HepG2 (cell line): Measurements from ENCODE around the gene MTA3. TPM values are rescaled to one million over a fixed set of nuclear protein-coding genes. Genes with fewer than 3 reads are reported as not detected.

ENCODE experiments used
- EED ChIP-seq: sonication (generic); formaldehyde crosslinking; IDR thresholded peaks from 2 replicates; pipeline ENCODE4 v1.5.0; 2020; ENCODE audit warnings: mild to moderate bottlenecking, missing genetic modification reagents
- JUND ChIP-seq: sonication (generic); formaldehyde crosslinking; IDR thresholded peaks from 2 replicates; pipeline ENCODE4 v1.8.0; 2022; ENCODE audit warnings: mild to moderate bottlenecking, missing genetic modification reagents
- NBN ChIP-seq: fragments of 450-650 bp; conservative IDR thresholded peaks from 2 replicates; pipeline ENCODE4 v1.6.1; 2017
- TBX3 ChIP-seq: fragments of 450-650 bp; IDR thresholded peaks from 2 replicates; pipeline ENCODE4 v1.6.1; 2017; ENCODE audit warnings: antibody characterized with exemption, mild to moderate bottlenecking, inconsistent platforms, borderline replicate concordance
- WIZ ChIP-seq: sonication (generic); formaldehyde crosslinking; IDR thresholded peaks from 2 replicates; pipeline ENCODE4 v1.5.1; 2020; ENCODE audit warnings: mild to moderate bottlenecking, missing genetic modification reagents
- XRCC5 ChIP-seq: fragments of 200-400 bp; formaldehyde crosslinking; optimal IDR thresholded peaks from 2 replicates; pipeline ENCODE3; 2017; ENCODE audit warnings: mild to moderate bottlenecking, low read length
- ZBTB3 ChIP-seq: sonication (generic); formaldehyde crosslinking; IDR thresholded peaks from 2 replicates; pipeline ENCODE4 v1.4.0; 2020; ENCODE audit warnings: low read depth, mild to moderate bottlenecking, moderate library complexity, missing genetic modification reagents, borderline replicate concordance
- ZNF251 ChIP-seq: sonication (generic); formaldehyde crosslinking; IDR thresholded peaks from 2 replicates; pipeline ENCODE4 v1.9.0; 2021; ENCODE audit warnings: mild to moderate bottlenecking, missing genetic modification reagents
- ZNF557 ChIP-seq: sonication (generic); formaldehyde crosslinking; IDR thresholded peaks from 2 replicates; pipeline ENCODE4 v1.4.0; 2020; ENCODE audit warnings: missing genetic modification reagents
- ZNF569 ChIP-seq: sonication (generic); formaldehyde crosslinking; IDR thresholded peaks from 2 replicates; pipeline ENCODE4 v1.5.0; 2020; ENCODE audit warnings: mild to moderate bottlenecking, missing genetic modification reagents, moderate library complexity, borderline replicate concordance
- ZNF674 ChIP-seq: sonication (generic); formaldehyde crosslinking; IDR thresholded peaks from 2 replicates; pipeline ENCODE4 v1.5.0; 2020; ENCODE audit warnings: low read depth, mild to moderate bottlenecking, missing genetic modification reagents
- ZNF878 ChIP-seq: sonication (generic); formaldehyde crosslinking; IDR thresholded peaks from 2 replicates; pipeline ENCODE4 v1.8.1; 2023; ENCODE audit warnings: mild to moderate bottlenecking, missing genetic modification reagents, moderate library complexity
- ZSCAN25 ChIP-seq: sonication (generic); formaldehyde crosslinking; IDR thresholded peaks from 2 replicates; pipeline ENCODE4 v1.8.0; 2022; ENCODE audit warnings: mild to moderate bottlenecking, missing genetic modification reagents
- polyA plus RNA-seq, 8 experiments: library from polyadenylated mRNA; depleted of rRNA in 3 of 8; stranded (reverse) in 7 of 8; unstranded in 1 of 8; fragments of >200 nt; fragmentation: Illumina TruSeq in 4 of 8; extraction: Trizol in 4 of 8; gene quantifications; 2 replicates each; pipeline versions ENCODE4 v1.2.1 to v1.2.3, GENCODE V29; 2011 to 2016; ENCODE audit warnings: low read depth in 4 of 8, missing spikeins in 1 of 8, mixed read lengths in 1 of 8; ENCODE audit not compliant: insufficient read depth in 1 of 8
- total RNA-seq, 5 experiments: library from RNA; depleted of rRNA; stranded (reverse); fragments of >200 nt; fragmentation: Illumina TruSeq; extraction: Trizol; gene quantifications; 2 replicates each; pipeline ENCODE4 v1.2.3, GENCODE V29; 2016; ENCODE audit warnings: low read depth in 1 of 5
- TF ChIP-seq, protein P1 (sequence below): sonication (generic); formaldehyde crosslinking; IDR thresholded peaks from 2 replicates; pipeline ENCODE4 v1.4.0; 2020; ENCODE audit warnings: missing genetic modification reagents, borderline replicate concordance
- TF ChIP-seq, protein P2 (sequence below): sonication (generic); formaldehyde crosslinking; IDR thresholded peaks from 2 replicates; pipeline ENCODE4 v1.9.0; 2022; ENCODE audit warnings: missing genetic modification reagents, mild to moderate bottlenecking, borderline replicate concordance
- TF ChIP-seq, protein P3 (sequence below): sonication (generic); formaldehyde crosslinking; conservative IDR thresholded peaks from 2 replicates; pipeline ENCODE4 v1.8.0; 2022; ENCODE audit warnings: mild to moderate bottlenecking, moderate library complexity, missing genetic modification reagents
- TF ChIP-seq, protein P4 (sequence below): sonication (generic); formaldehyde crosslinking; IDR thresholded peaks from 2 replicates; pipeline ENCODE4 v1.9.0; 2021; ENCODE audit warnings: missing genetic modification reagents, mild to moderate bottlenecking, borderline replicate concordance
- TF ChIP-seq, protein P5 (sequence below): IDR thresholded peaks from 2 replicates; pipeline ENCODE4 v1.6.1; 2016; ENCODE audit warnings: mild to moderate bottlenecking
- TF ChIP-seq, protein P6 (sequence below): sonication (generic); formaldehyde crosslinking; IDR thresholded peaks from 2 replicates; pipeline ENCODE4 v1.4.0; 2020; ENCODE audit warnings: low read depth, mild to moderate bottlenecking, missing genetic modification reagents

The MTA3 gene
- total and polyA plus RNA-seq, 2 of the 13 experiments (the other 11 are each of a cell fraction or from before 2014, with no cell fraction given): 48.8 to 77.8 TPM

DNA sequence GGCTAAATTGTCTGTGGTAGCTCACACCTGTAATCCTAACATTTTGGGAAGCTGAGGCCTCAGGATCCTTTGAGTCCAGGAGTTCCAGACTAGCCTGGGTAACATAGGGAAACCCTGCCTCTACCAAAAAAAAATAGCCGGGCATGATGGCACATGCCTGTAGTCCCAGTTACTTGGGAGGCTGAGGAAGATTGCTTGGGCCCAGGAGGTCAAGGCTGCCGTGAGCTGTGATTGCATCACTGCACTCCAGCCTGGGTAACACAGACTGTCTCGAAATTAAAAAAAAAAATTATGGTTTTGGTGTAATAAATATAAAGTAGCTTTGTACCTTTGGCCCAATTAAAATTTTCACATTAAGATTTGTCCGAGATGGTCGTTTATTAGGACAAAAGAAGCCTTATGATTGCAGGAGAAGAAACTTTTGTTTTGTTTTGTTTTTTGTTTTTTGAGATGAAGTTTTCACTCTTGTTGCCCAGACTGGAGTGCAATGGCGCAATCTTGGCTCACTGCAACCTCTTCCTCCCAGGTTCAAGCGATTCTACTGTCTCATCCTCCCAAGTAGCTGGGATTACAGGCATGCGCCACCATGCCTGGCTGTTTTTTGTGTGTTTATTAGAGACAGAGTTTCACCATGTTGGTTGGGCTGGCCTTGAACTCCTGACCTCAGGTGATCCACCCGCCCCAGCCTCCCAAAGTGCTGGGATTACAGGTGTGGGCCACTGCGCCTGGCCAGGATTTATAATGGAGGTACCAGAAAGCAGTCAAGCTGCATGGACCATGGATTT lies 4.1 kb downstream of the MTA3 start (continued):
- TF ChIP-seq, protein P1, sequence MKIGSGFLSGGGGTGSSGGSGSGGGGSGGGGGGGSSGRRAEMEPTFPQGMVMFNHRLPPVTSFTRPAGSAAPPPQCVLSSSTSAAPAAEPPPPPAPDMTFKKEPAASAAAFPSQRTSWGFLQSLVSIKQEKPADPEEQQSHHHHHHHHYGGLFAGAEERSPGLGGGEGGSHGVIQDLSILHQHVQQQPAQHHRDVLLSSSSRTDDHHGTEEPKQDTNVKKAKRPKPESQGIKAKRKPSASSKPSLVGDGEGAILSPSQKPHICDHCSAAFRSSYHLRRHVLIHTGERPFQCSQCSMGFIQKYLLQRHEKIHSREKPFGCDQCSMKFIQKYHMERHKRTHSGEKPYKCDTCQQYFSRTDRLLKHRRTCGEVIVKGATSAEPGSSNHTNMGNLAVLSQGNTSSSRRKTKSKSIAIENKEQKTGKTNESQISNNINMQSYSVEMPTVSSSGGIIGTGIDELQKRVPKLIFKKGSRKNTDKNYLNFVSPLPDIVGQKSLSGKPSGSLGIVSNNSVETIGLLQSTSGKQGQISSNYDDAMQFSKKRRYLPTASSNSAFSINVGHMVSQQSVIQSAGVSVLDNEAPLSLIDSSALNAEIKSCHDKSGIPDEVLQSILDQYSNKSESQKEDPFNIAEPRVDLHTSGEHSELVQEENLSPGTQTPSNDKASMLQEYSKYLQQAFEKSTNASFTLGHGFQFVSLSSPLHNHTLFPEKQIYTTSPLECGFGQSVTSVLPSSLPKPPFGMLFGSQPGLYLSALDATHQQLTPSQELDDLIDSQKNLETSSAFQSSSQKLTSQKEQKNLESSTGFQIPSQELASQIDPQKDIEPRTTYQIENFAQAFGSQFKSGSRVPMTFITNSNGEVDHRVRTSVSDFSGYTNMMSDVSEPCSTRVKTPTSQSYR (CRISPR knock-in tag): no peak
- TF ChIP-seq NBN: no peak
- TF ChIP-seq, protein P2, sequence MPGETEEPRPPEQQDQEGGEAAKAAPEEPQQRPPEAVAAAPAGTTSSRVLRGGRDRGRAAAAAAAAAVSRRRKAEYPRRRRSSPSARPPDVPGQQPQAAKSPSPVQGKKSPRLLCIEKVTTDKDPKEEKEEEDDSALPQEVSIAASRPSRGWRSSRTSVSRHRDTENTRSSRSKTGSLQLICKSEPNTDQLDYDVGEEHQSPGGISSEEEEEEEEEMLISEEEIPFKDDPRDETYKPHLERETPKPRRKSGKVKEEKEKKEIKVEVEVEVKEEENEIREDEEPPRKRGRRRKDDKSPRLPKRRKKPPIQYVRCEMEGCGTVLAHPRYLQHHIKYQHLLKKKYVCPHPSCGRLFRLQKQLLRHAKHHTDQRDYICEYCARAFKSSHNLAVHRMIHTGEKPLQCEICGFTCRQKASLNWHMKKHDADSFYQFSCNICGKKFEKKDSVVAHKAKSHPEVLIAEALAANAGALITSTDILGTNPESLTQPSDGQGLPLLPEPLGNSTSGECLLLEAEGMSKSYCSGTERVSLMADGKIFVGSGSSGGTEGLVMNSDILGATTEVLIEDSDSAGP (CRISPR knock-in tag): no peak
- TF ChIP-seq ZNF878 (CRISPR knock-in tag): no peak
- no peak for TF ChIP-seq ZNF251 (CRISPR knock-in tag)
- TF ChIP-seq, protein P3, sequence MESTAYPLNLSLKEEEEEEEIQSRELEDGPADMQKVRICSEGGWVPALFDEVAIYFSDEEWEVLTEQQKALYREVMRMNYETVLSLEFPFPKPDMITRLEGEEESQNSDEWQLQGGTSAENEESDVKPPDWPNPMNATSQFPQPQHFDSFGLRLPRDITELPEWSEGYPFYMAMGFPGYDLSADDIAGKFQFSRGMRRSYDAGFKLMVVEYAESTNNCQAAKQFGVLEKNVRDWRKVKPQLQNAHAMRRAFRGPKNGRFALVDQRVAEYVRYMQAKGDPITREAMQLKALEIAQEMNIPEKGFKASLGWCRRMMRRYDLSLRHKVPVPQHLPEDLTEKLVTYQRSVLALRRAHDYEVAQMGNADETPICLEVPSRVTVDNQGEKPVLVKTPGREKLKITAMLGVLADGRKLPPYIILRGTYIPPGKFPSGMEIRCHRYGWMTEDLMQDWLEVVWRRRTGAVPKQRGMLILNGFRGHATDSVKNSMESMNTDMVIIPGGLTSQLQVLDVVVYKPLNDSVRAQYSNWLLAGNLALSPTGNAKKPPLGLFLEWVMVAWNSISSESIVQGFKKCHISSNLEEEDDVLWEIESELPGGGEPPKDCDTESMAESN (CRISPR knock-in tag): peak; percentile 52; the same call in 1 of the 2 replicates
- no peak for TF ChIP-seq WIZ
- TF ChIP-seq, protein P4, sequence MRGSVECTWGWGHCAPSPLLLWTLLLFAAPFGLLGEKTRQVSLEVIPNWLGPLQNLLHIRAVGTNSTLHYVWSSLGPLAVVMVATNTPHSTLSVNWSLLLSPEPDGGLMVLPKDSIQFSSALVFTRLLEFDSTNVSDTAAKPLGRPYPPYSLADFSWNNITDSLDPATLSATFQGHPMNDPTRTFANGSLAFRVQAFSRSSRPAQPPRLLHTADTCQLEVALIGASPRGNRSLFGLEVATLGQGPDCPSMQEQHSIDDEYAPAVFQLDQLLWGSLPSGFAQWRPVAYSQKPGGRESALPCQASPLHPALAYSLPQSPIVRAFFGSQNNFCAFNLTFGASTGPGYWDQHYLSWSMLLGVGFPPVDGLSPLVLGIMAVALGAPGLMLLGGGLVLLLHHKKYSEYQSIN (CRISPR knock-in tag): no peak
- TF ChIP-seq, protein P5, sequence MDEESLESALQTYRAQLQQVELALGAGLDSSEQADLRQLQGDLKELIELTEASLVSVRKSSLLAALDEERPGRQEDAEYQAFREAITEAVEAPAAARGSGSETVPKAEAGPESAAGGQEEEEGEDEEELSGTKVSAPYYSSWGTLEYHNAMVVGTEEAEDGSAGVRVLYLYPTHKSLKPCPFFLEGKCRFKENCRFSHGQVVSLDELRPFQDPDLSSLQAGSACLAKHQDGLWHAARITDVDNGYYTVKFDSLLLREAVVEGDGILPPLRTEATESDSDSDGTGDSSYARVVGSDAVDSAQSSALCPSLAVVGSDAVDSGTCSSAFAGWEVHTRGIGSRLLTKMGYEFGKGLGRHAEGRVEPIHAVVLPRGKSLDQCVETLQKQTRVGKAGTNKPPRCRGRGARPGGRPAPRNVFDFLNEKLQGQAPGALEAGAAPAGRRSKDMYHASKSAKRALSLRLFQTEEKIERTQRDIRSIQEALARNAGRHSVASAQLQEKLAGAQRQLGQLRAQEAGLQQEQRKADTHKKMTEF (CRISPR knock-in tag): peak; percentile 9; the same call in 1 of the 2 replicates
- TF ChIP-seq ZBTB3 (CRISPR knock-in tag): no peak
- no peak for TF ChIP-seq ZNF569
- no peak for TF ChIP-seq TBX3
- no peak for TF ChIP-seq JUND
- no peak for TF ChIP-seq ZNF674 (CRISPR knock-in tag)
- TF ChIP-seq ZNF557 (CRISPR knock-in tag): no peak
- no peak for TF ChIP-seq XRCC5
- TF ChIP-seq ZSCAN25 (CRISPR knock-in tag): no peak
- TF ChIP-seq EED: no peak
- TF ChIP-seq, protein P6, sequence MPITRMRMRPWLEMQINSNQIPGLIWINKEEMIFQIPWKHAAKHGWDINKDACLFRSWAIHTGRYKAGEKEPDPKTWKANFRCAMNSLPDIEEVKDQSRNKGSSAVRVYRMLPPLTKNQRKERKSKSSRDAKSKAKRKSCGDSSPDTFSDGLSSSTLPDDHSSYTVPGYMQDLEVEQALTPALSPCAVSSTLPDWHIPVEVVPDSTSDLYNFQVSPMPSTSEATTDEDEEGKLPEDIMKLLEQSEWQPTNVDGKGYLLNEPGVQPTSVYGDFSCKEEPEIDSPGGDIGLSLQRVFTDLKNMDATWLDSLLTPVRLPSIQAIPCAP: no peak
